SW480 (cell line): Measurements from ENCODE around the gene KEAP1.
"Not testable (repeated sequence)": the region's sequence is repeated elsewhere in the genome, so short reads cannot be mapped to it uniquely, and the experiment has no call there.

ENCODE experiments used
- DNase-seq: peaks from one replicate; pipeline ENCODE4 v3.0.0-alpha.2; 2016; ENCODE audit warnings: low spot score

The KEAP1 gene

DNA sequence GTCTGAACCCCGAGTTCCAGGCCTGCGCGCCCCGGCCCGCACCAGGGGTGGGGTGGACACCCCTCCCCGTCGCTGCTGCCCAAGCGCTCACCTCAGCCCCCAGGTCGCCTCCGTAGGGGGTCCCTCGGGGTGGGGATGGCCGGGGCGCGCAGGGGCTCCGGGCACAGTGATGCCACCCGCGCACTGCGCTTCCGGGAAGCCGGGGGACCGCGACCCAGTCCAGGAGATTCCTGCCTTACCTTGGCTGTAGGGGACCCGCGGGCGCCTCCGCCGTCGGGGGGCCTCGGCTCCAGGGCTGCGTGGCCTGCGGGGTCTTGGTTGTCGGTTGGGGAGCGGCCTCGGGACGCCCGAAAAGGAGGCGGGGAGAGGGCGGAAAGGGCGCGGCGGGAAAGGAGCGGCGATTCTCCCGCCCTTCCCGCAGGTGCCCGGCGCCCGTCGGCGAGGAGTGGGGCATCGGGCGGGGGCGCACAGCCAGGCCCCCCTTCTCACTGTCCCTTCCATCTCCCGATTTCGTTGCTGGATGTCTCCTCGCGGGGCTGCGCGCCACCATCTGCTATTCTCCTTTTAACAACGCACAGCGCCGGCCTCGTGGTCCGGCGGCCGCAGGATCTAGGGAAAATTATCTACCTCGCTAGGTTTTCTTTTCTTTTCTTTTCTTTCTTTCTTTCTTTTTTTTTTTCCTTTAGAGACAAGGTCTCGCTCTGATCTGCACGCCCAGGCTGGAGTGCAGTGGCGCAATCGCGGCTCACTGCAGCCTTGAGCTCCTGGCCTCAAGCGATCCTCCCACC is at the start of gene KEAP1:
KEAP1 (minus strand) TSS at position 355 of the 788 bp plus-strand sequence. CDS start 3,323 bp downstream, outside the sequence.
- DNase-seq, result peak; percentile 46

DNA sequence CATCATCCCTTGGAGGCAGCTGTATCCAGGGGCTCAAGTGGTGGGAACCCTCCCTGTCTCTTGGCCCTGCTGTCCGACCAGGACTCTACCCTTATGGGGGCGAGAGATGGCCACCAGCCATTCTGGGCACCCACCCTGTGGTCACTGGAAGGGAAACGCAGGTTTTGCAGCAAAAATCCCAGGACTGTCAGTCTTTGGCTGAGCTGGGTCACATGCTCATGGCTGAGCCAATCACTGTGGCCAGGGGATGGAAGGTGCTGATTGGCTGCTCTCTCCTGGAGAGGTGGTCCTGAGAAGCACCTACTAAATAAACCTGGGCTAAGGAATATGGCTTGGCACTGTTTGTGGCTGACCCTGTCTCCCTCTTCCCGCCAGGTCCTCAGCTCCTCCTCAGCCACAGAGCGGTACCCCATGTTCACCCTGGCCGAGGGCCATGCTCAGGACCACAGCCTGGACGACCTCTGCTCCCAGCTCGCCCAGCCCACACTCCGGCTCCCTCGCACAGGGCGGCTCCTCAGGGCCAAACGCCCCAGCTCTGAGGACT is 49.4 kb upstream of the KEAP1 start:
- no peak for DNase-seq

- peak; percentile 43 for DNase-seq
These were observed 48.6 kb upstream of the KEAP1 start for GRCh38 chr19:10551698-10552301.

DNA sequence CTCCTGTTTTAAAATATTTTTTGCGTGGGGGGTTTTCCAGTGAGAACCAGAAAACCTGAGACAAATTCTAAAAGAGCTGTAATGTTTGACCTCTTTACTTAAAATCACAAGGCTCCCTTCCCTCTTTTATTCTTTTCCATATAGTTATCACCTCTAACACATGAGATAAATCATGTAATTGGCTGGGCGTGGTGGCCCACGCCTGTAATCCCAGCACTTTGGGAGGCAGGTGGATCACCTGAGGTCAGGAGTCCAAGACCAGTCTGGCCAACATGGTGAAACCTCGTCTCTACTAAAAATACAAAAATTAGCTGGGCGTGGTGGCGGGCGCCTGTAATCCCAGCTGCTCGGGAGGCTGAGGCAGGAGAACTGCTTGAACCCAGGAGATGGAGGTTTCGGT is 47.9 kb upstream of the KEAP1 start:
- DNase-seq, result not testable (repeated sequence)

DNA sequence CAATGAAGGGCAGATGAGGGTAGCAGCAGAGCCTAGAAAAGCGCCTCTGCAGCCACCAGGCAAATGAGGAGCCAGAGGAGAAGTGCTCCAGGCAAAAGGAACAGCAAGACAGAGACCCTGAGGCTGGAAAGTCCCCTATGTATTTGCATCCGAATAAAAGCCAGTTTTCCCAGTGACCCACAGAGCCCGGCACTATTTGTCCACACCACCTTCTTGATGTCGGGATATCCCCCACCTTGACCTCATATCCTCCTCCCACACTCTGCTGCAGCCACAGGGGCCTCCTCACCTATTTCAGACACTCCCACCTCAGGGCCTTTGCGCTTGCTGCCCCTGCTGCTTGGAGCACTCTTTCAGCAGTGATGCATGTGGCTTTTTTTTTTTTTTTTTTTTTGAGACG is 47.2 kb upstream of the KEAP1 start:
- DNase-seq, result no peak

DNA sequence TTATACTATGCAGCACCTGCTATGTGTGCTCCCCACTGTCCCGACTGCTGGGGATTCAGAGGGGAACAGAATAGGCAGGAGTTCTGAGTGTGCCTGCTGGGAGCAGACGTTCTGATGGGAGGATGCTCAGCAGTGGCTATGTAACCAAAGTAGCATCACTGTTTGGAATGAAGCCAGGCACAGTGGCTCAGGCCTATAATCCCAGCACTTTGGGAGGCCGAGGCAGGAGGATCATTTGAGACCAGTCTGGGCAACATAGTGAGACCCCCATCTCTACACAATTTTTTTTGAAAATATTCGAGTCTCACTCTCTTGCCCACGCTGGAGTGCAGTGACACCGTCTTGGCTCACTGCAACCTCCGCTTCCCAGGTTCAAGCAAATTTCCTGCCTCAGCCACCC is 46.6 kb upstream of the KEAP1 start:
- DNase-seq, result no peak

DNA sequence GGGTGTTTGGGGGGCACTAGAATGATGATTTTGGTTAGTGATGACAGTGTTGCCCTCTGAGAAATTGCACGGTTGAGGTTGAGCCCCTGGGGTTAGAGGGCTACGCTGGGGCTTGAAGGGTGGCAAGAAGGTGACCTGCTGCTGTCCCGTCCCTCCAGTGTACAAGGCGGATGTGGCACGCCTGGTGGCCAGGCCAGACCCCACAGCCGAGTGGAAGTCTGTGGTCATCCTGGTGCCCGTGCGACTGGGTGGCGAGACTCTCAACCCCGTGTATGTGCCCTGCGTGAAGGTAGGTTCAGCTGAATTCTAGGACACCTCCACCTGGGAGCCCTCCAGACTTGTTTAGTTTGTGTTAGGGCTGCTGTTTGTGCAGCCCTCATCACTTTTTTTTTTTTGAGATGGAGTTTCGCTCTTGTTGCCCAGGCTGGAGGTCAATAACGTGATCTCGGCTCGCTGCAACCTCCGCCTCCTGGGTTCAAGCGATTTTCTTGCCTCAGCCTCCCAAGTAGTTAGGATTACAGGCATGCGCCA is 45.7 kb upstream of the KEAP1 start:
- DNase-seq, result no peak

DNA sequence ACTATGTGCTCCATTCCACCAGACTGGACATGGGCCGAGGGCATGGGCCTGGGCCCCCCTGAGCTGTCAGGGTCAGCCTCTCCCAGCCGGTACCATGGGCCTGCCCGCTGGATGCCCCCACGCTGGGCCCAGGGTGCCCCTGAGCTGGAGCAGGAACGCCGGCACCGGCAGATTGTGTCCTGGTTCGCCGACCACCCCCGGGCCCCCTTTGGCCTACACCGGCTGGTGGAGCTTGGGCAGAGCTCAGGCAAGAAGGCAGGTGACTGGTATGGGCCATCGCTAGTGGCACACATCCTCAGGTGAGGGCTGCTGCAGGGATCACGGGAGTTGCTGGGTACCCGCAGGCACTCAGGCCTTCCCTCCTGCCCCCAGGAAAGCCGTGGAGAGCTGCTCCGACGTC is 43.7 kb upstream of the KEAP1 start:
- DNase-seq, result no peak

- no peak for DNase-seq
These were observed 41.6 kb upstream of the KEAP1 start for GRCh38 chr19:10544753-10545251.

DNA sequence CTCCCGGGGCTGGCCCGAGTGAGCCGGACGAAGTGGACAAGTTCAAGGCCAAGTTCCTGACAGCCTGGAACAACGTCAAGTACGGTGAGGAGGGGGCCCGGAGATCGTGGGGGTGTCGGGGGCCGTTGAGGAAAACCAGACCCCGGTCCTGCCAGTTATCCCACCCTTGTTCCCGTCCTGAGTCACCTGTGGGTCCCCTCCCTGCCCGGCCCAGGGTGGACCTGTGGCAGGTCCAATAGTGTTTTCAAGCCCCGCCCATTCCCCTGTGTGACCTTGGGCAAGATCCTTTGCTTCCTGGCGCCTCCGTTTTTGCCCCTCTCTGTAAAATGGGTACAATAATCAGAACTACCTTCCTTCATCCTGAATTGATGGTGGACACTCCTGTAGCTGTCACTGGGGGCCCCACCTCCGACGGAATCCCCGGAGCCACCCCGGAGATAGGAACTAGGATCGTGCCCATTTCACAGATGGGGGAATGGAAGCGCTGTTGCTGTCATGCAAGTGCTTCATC is 41.1 kb upstream of the KEAP1 start:
- DNase-seq, result no peak

DNA sequence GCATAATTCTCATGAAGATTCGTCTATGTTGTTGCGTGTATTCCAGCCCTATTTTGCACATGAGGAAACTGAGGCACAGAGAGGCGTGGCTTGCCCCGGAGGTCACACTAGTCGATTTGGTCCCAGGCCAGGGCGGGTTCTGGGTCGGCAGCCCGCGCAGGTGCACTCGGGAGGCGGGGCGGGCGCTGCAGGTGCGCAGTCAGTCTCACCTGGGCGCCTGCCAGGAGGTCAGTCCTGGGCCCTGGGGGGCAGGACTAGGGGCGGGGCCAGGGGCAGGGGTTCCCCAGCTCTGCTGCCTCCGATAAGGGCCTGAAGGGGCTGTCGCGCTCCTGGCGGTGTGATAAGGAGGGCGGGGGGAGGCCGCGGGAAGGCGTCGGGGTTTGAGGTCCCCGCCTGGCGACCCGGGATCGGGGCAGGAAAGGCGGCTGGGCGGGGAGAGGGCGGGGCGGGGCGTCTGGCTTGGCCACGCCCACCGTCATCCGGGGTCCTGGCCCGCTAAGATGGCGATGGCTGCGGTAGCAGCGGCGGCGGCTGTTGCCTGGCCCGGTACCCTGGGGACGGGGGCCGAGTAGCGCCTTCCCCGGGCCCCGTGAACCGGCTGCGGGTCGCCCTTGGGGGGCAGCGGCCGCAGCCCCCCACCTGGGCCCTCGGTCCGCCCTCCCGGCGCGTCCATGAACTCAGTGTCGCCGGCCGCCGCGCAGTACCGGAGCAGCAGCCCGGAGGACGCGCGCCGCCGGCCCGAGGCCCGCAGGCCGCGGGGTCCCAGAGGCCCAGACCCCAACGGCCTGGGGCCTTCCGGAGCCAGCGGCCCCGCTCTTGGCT is 40.5 kb upstream of the KEAP1 start, which contains the start of gene ATG4D:
ATG4D (plus strand) TSS at position 485 of the 822 bp plus-strand sequence; CDS start at position 672, 187 bp downstream.
- peak; percentile 87 for DNase-seq

GRCh38 chr19:10543059-10543419 is 39.9 kb upstream of the KEAP1 start:
- no peak for DNase-seq

GRCh38 chr19:10539016-10539415 is 35.9 kb upstream of the KEAP1 start:
- not testable (repeated sequence) for DNase-seq

- DNase-seq, result no peak
These were observed 35.2 kb upstream of the KEAP1 start for GRCh38 chr19:10538204-10538983.

DNA sequence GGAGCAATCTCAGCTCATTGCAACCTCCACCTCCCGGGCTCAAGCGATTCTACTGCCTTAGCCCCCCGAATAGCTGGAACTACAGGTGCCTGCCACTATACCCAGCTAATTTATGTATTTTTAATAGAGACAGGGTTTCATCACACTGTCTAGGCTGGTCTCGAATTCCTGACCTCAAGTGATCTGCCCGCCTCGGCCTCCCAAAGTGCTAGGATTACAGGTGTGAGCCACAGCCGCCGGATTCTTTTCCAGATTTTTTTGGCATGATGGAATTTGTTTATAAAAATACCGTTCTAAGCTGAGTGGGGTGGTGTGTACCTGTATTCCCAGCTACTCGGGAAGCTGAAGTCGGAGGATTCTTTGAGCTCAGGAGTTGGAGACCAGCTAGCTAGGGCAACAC is 34.5 kb upstream of the KEAP1 start:
- no peak for DNase-seq

- no peak for DNase-seq
These were observed 32.5 kb upstream of the KEAP1 start for GRCh38 chr19:10535613-10536012.

GRCh38 chr19:10533646-10534386 is 30.7 kb upstream of the KEAP1 start:
- no peak for DNase-seq

GRCh38 chr19:10532457-10532856 is 29.3 kb upstream of the KEAP1 start:
- DNase-seq, result no peak

GRCh38 chr19:10526887-10527286 is 23.7 kb upstream of the KEAP1 start:
- DNase-seq, result not testable (repeated sequence)

- DNase-seq, result no peak
These were observed 22.5 kb upstream of the KEAP1 start for GRCh38 chr19:10525636-10526035.
